ENCODE measurements around the gene UBE2E1. TPM values are rescaled to one million over a fixed set of nuclear protein-coding genes. Genes with fewer than 3 reads are reported as not detected.

Gene UBE2E1
- total RNA-seq, 1 donor from 2014 or later, result 78.8 TPM

DNA sequence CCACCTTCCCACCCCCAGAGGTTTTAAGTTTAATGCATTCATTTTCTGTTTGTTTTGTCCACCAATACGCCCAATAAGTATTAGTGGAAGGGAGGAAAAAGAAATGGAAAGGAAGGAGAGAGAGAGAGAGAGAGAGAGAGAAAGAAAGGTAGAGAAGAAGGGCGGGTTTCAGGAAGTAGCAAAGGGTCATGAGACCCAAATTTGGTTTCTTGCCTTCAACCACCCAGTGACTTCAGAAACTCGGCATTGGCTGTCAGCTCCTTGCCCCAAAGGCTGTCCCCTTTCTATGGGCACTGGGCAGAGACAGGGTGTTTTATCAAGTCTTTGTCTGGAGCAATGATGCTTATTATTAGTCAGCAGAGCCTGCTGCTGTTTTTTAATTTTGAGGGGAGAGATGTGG lies 125.8 kb downstream of the UBE2E1 start:
- DNase-seq (ENCODE audit: low spot score), result no peak
- no peaks in the 10 kb centered on the region for H3K9me3 Mint-ChIP-seq
- intact Hi-C loops (cut with micrococcal nuclease), result no loop called here
- H3K4me1 Mint-ChIP-seq (ENCODE audit: low read depth), result no peaks in the 10 kb centered on the region
- H3K4me3 Mint-ChIP-seq, result no peak overlapping the region
- H3K27ac Mint-ChIP-seq, result no peak overlapping the region
- H3K36me3 Mint-ChIP-seq (ENCODE audit: low read depth), result no peaks in the 10 kb centered on the region
- peaks cover 3% of the 10 kb centered on the region for H3K27me3 Mint-ChIP-seq (ENCODE audit: insufficient read depth)

GRCh38 chr3:23932571-23932970 lies 126.8 kb downstream of the UBE2E1 start:
- intact Hi-C loops (cut with micrococcal nuclease), result no loop called here
- no peak overlapping the region for H3K4me3 Mint-ChIP-seq

DNA sequence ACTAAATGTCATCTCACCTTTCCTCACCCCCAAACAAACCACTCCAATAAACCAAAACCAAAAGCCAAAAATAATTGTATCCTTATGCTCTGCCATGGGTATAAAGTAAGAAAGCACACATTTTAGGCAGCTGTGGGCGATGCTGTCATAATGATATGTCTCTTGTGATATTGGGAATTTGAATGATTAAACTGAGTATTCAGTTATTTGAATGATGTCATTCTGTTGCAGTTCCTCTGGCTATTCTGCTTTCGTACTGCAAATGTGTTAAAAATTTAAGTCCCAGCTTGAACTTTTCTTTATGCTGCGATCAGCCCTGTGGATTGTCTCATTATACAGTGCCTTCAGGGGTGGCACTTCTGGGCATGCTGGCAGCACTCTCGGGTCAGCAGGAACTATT lies 128.5 kb downstream of the UBE2E1 start:
- intact Hi-C loops (cut with micrococcal nuclease), result no loop called here
- no peak for DNase-seq (ENCODE audit: low spot score)
- Mint-ChIP-seq H3K9me3 (no peaks in the 10 kb centered on the region), H3K27ac (no peak overlapping the region), H3K36me3 (ENCODE audit: low read depth) (no peaks in the 10 kb centered on the region), H3K4me3 (no peak overlapping the region), H3K27me3 (ENCODE audit: insufficient read depth) (peaks cover 12% of the 10 kb centered on the region), H3K4me1 (ENCODE audit: low read depth) (no peaks in the 10 kb centered on the region)

More at GRCh38 chr3:23932571-23932970, 126.8 kb downstream of the UBE2E1 start:
- Mint-ChIP-seq H3K9me3 (no peaks in the 10 kb centered on the region), H3K4me1 (ENCODE audit: low read depth) (no peaks in the 10 kb centered on the region), H3K36me3 (ENCODE audit: low read depth) (no peaks in the 10 kb centered on the region), H3K27me3 (ENCODE audit: insufficient read depth) (peaks cover 9% of the 10 kb centered on the region), H3K27ac (no peak overlapping the region)
- DNase-seq (ENCODE audit: low spot score), result no peak

GRCh38 chr3:23937296-23937695 lies 131.5 kb downstream of the UBE2E1 start:
- H3K27ac Mint-ChIP-seq, result no peak overlapping the region
- peaks cover 12% of the 10 kb centered on the region for H3K27me3 Mint-ChIP-seq (ENCODE audit: insufficient read depth)
- no peaks in the 10 kb centered on the region for H3K4me1 Mint-ChIP-seq (ENCODE audit: low read depth)
- H3K4me3 Mint-ChIP-seq, result no peak overlapping the region
- intact Hi-C loops (cut with micrococcal nuclease), result no loop called here
- no peaks in the 10 kb centered on the region for H3K36me3 Mint-ChIP-seq (ENCODE audit: low read depth)
- DNase-seq (ENCODE audit: low spot score), result no peak
- no peaks in the 10 kb centered on the region for H3K9me3 Mint-ChIP-seq

DNA sequence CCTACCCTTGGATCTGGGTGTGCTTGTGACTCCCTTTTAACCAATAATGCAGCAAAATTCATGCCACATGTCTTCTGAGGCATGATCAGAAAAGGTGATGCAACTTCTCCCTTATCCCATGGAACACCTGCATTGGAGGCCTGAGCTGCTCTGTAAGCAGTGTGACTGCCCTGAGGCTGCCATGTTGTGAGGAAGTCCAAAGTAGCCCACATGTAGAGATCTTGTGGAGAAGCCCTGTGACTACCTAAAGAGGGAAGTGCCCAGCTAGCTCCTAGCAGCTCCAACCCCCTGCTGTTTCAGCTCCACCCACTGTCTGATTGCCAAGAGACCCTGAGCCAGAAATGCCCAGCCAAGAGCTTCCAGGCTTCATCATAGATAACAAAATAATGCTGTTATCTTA lies 132.9 kb downstream of the UBE2E1 start:
- Mint-ChIP-seq H3K27ac (no peak overlapping the region), H3K9me3 (no peaks in the 10 kb centered on the region), H3K36me3 (ENCODE audit: low read depth) (no peaks in the 10 kb centered on the region), H3K4me3 (no peak overlapping the region), H3K27me3 (ENCODE audit: insufficient read depth) (peaks cover 24% of the 10 kb centered on the region), H3K4me1 (ENCODE audit: low read depth) (peaks cover under 1% of the 10 kb centered on the region)
- intact Hi-C loops (cut with micrococcal nuclease), result no loop called here
- no peak for DNase-seq (ENCODE audit: low spot score)

DNA sequence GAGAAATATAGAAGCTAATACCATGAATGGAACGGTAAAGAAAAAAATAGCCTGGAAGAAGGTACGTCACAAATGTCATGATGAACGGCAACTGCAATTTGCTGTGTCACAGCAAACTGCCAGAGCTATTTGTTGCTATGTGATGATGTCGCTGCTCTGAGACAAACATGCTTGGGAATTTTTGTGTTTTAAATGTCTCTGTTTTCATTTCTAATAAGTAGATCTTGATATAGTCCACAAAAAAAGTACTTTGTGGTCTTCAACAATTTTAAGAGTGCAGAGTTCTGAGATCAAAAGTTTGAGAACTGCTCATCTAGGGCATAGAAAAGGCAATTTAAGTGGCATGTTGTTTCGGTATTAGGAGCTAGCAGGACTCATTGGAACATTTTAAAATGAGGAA lies 135.0 kb downstream of the UBE2E1 start:
- Mint-ChIP-seq H3K27me3 (ENCODE audit: insufficient read depth) (peaks cover 34% of the 10 kb centered on the region), H3K27ac (no peak overlapping the region), H3K4me3 (no peak overlapping the region), H3K36me3 (ENCODE audit: low read depth) (no peaks in the 10 kb centered on the region), H3K4me1 (ENCODE audit: low read depth) (peaks cover 10% of the 10 kb centered on the region), H3K9me3 (no peaks in the 10 kb centered on the region)
- intact Hi-C loops (cut with micrococcal nuclease), result no loop called here
- no peak for DNase-seq (ENCODE audit: low spot score)

Other genes with a start within 250 kb of the UBE2E1 start
- 3.9 and 4.5 TPM in 2 replicates for gene NKIRAS1, start 111.0 kb downstream of the UBE2E1 start, total RNA-seq
- gene RPL15, start 111.2 kb downstream of the UBE2E1 start, total RNA-seq, result 1,696 and 1,756 TPM in 2 replicates
- 3.0 and 4.8 TPM in 2 replicates for gene NR1D2, start 139.3 kb downstream of the UBE2E1 start, total RNA-seq